ENCODE results near the gene CFAP68. TPM values are rescaled to one million over a fixed set of nuclear protein-coding genes. Genes with fewer than 3 reads are reported as not detected.
A peak's percentile ranks its signal among the peaks of the same experiment; 100 is the strongest.

Gene CFAP68
- total and polyA plus RNA-seq, 10 of the 15 experiments (the other 5 are each of a cell fraction or from before 2014, with no cell fraction given), result 35.7 to 84.4 (median 64.1) TPM

DNA sequence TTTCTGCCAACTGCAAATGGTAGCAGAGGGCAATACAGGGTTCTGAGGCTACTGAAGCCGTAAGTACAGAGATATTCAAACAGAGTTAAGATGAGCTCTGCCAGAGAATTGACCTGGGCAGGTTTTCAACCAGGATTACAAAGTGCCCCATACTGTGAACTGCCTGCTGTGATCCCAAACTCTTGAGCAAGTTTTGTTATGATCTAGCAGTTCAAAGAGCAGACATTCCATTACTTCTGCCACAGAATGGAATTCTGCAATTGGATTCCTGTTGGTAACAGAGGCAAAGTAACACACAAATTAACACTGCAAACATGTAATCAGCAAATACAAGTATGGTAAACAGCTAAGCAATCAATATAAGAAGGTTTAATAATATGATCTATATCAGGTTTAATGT lies 39.2 kb upstream of the CFAP68 start:
- FAIRE-seq (no peak), ATAC-seq (no peak), DNase-seq (ENCODE audit: low read depth, low spot score) (no peak)
- H3K4me1 ChIP-seq (ENCODE audit: control insufficient read depth, insufficient read depth, low read length), result peaks cover 6% of the 10 kb centered on the region; the same call in 1 of the 2 replicates
- BruUV-seq (replicated peaks), result no TSS peak
- in situ Hi-C loops (cut with MboI) (loop anchor here (5.0 kb wide), 1 partner anchor 238 kb away; the partner anchor contains the start of gene SIK2), intact Hi-C loops (cut with micrococcal nuclease; ENCODE audit: unreplicated experiment) (loop anchor here (10.0 kb wide), 1 partner anchor 385 kb away; no protein-coding TSS in a partner anchor)
- ChIA-PET RAD21 (ENCODE audit: unreplicated experiment) (interaction anchor here (0.7 to 3.3 kb wide), 8 partner anchors 11 to 385 kb away, joined by 3 to 30 read pairs (median 4); partner anchors contain the start of gene PPP2R1B), POLR2A (interaction anchor here (0.9 kb wide), 1 partner anchor 9 kb away, joined by 3 read pairs; no protein-coding TSS in a partner anchor), SMC1A (ENCODE audit: uncharacterized antibody, unreplicated experiment) (interaction anchor here (0.9 to 7.1 kb wide), 10 partner anchors 11 to 1576 kb away, joined by 3 to 72 read pairs (median 4); partner anchors contain the start of gene PPP2R1B), CTCF (interaction anchor here (0.7 to 9.2 kb wide), 9 partner anchors 17 to 273 kb away, joined by 3 to 88 read pairs (median 12); partner anchors contain the start of gene PPP2R1B)
- 88% methylated on average over 1 of the region's 1 CpG for WGBS (ENCODE audit: insufficient coverage, insufficient replicate concordance, low lambda C conversion rate, missing lambda C conversion rate)
- no peak overlapping the region for H3K4me3 ChIP-seq
- H4K20me1 ChIP-seq (ENCODE audit: control insufficient read depth, insufficient read depth), result no peaks in the 10 kb centered on the region
- H3K4me2 ChIP-seq (ENCODE audit: control insufficient read depth, insufficient read depth), result no peak overlapping the region
- no peak overlapping the region for H2AFZ ChIP-seq (ENCODE audit: control insufficient read depth, low read depth, low read length)
- H3K79me2 ChIP-seq (ENCODE audit: control insufficient read depth, insufficient read depth, low read length), result no peaks in the 10 kb centered on the region
- no peak overlapping the region for H3K27ac ChIP-seq (ENCODE audit: control insufficient read depth, insufficient read depth)
- TF ChIP-seq, protein P1, sequence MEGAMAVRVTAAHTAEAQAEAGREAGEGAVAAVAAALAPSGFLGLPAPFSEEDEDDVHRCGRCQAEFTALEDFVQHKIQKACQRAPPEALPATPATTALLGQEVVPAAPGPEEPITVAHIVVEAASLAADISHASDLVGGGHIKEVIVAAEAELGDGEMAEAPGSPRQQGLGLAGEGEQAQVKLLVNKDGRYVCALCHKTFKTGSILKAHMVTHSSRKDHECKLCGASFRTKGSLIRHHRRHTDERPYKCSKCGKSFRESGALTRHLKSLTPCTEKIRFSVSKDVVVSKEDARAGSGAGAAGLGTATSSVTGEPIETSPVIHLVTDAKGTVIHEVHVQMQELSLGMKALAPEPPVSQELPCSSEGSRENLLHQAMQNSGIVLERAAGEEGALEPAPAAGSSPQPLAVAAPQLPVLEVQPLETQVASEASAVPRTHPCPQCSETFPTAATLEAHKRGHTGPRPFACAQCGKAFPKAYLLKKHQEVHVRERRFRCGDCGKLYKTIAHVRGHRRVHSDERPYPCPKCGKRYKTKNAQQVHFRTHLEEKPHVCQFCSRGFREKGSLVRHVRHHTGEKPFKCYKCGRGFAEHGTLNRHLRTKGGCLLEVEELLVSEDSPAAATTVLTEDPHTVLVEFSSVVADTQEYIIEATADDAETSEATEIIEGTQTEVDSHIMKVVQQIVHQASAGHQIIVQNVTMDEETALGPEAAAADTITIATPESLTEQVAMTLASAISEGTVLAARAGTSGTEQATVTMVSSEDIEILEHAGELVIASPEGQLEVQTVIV (IDR thresholded peaks at IDR 0.05; ENCODE audit: borderline replicate concordance, partially characterized antibody), result no peak
- no peak for TF ChIP-seq SP1 (IDR thresholded peaks at IDR 0.05; ENCODE audit: low read depth, low read length)
- no peak for TF ChIP-seq ZNF24 (IDR thresholded peaks at IDR 0.05)
- peak; percentile 7; the same call in 1 of the 2 replicates for TF ChIP-seq MTA2 (IDR thresholded peaks at IDR 0.05; ENCODE audit: low read depth)
- H3K9ac ChIP-seq (ENCODE audit: control insufficient read depth, insufficient read depth, low read length), result no peak overlapping the region
- H3K27me3 ChIP-seq (replicated peaks in 1 of 2; ENCODE audit: control insufficient read depth in 2 of 2, insufficient read depth in 2 of 2, low read length in 1 of 2), result no peaks in the 10 kb centered on the region
- H3K9me3 ChIP-seq (replicated peaks; ENCODE audit: control insufficient read depth, insufficient read depth, low read length), result no peaks in the 10 kb centered on the region
- H3K36me3 ChIP-seq (ENCODE audit: control insufficient read depth in 2 of 2, insufficient read depth in 2 of 2, low read length in 1 of 2), result peaks cover 0 to 21% of the 10 kb centered on the region in 2 experiments; a peak in 2 of 4 replicates
